HG03045 (cell line): ENCODE measurements around the gene SLC16A6.
"Not testable (repeated sequence)": the region's sequence is repeated elsewhere in the genome, so short reads cannot be mapped to it uniquely, and the experiment has no call there.

Experiments used
- ATAC-seq: cut with Tn5 transposase; IDR thresholded peaks from one replicate; pipeline ENCODE4 v1.9.1; 2021; ENCODE audit warnings: mild to moderate bottlenecking, moderate library complexity; ENCODE audit not compliant: unreplicated experiment

Gene SLC16A6

DNA sequence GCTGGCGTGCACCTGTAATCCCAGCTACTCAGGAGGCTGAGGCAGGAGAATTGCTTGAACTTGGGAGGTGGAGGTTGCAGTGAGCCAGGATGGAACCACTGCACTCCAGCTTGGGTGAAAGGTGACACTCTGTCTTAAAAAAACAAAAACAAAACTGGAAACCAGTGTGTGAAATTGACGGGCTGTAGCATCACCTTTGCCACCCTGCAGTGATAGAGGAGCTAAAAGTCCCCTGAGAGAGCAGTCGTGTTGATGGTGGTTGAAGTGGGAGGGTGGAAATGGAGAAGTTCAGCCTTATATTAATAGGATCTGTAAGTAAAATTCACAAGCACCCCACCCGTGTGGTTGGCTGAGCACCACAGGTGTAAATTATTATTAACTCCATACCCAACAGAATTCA lies 65.9 kb downstream of the SLC16A6 start:
- ATAC-seq: not testable (repeated sequence)

DNA sequence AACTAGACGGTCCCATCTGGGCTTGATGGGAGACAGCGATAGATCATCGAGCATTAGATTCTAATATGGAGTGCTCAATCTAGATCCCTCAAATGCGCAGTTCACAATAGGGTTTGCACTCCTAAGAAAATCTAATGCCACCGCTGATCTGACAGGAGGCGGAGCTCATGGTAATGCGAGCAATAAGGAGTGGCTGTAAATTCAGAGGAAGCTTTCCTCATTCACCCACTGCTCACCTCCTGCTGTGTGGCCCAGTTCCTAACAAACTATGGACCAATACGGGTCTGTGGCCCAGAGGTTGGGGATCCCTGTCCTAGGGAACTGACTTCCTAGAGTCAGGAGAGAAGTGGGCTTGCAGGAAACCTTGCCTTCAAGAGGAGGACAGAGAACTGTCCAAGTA lies 68.3 kb downstream of the SLC16A6 start:
- ATAC-seq: no peak

DNA sequence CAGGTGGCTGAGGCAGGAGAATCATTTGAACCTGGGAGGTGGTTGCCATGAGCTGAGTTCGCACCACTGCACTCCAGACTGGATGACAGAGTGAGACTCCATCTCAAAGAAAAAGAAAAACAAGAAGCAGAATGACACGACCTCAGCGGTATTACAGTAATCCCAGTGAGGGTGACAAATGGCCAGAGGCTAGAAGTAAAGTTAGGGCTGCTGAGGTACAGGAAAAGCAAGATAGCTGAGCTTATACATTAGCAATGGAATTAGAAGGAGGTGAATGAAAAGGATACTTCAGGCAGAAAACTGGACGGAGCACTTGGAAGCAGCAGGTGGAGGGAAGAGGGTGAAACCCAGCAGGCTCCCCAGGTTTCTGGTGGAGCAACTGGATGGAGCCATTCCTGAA lies 69.1 kb downstream of the SLC16A6 start:
- no peak for ATAC-seq

DNA sequence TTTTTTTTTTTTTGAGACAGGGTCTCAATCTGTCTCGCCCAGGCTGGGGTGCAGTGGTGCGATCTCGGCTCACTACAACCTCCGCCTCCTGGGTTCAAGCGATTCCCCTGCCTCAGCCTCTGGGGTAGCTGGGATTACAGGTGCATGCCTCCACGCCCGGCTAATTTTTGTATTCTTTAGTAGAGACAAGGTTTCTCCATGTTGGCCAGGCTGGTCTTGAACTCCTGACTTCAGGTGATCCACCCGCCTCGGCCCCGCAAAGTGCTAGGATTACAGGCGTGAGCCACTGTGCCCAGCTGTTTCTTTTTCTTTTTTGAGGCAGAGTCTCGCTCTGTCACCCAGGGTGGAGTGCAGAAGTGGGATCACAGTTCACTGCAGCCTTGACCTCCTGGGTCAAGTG lies 70.1 kb downstream of the SLC16A6 start:
- not testable (repeated sequence) for ATAC-seq

DNA sequence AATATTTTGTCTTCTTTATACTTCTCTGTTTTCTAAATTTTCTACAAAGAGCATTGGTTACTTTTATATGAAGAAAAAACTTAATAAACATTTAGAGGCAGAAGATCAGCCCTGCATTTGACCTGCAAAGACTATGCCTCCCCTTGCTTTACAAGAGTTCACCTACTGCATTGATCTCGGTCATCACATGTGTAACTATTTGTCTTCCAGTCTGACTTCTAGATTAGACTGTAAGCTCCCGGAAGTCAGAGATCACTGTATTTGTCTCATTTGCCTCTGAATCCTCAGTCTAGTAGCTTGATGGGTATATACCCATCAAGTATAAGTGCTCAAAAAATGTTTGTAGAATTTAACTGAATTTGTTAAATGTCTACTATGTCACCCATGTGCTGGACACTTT lies 70.7 kb downstream of the SLC16A6 start:
- not testable (repeated sequence) for ATAC-seq

DNA sequence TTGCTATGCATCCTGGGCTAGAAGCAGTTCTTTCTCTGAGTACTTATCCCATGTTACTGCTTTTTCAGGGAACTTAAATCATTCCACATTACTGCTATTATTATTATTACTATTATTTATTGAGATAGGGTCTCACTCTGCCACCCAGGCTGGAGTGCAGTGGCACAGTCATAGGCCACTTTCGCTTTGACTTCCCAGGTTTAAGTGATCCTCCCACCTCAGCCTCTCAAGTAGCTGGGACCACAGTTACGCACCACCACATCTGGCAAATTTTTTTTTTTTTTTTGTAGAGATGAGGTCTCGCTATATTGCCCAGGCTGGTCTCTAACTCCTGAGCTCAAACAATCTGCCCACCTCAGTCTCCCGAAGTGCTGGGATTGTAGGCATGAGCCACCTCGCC lies 71.5 kb downstream of the SLC16A6 start:
- not testable (repeated sequence) for ATAC-seq
